NCI-H345 treated with DMSO at 0.1 percent for 48 hours (cell line): ENCODE data around the gene MYL4.
A peak's percentile ranks its signal among the peaks of the same experiment; 100 is the strongest.
"Not testable (repeated sequence)": the region's sequence is repeated elsewhere in the genome, so short reads cannot be mapped to it uniquely, and the experiment has no call there.

Experiments used
- DNase-seq: peaks from one replicate; lab custom pipeline; 2025; ENCODE audit not compliant: unreplicated experiment; lab: John Stamatoyannopoulos, UW

MYL4 gene

DNA sequence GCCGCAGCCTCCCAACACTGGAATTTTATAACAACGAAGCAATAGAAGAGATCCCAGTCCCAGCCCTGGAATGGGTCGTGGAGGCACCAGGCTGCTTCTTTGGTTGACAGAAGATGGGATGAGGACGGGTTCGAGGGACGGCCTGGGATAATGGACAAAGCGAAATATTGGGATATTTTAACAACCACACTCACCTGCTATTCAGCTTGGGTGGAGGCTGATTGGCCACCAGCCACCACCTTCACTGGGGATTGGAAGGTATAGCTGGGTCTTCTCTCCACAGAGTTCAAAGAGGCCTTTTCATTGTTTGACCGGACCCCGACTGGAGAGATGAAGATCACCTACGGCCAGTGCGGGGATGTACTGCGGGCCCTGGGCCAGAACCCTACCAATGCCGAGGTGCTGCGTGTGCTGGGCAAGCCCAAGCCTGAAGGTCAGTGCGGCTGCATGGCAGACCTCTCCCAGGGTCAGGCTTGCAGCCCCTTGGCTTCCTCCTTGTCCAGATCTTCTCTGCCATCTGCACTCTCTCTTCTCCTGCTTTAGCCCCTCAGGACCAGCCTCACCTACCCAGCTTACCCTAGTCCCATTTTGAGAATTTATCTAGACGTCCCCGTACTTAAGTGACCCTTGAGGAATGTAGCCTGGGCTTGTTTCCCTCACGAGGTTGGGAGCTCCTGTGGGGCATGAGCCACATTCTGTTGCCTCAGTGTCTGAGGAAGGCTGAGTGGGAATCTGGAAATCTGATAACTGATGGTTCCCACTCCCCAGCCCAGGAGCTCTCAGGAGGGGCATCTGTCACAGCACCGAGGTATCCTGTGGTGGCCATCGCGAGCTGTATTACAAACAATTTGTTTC lies 10.7 kb downstream of the MYL4 start:
- DNase-seq, result no peak

DNA sequence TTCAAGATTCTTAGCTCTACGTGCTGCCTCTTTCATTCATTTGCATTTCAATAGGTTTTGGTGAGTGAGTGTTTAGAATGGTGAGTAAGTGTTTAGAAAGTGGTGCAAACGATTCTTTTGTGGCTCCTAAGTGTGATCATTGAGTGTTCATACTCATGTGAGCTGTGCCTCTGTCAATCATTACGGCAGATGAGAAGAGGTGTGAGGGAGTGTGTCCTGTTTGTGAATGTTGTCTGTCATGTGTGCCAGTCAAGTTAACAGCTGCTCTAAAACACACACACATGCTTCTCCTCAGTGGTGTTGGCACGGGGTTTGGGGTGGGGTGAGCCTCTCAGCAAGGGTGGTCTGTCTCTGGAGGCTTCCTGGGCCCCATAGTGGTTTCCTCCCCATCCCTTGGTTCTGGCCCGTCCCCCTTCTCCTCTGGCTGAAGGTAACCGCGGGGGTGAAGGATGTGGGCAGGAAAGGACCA lies 11.4 kb downstream of the MYL4 start:
- DNase-seq, result peak; percentile 13

DNA sequence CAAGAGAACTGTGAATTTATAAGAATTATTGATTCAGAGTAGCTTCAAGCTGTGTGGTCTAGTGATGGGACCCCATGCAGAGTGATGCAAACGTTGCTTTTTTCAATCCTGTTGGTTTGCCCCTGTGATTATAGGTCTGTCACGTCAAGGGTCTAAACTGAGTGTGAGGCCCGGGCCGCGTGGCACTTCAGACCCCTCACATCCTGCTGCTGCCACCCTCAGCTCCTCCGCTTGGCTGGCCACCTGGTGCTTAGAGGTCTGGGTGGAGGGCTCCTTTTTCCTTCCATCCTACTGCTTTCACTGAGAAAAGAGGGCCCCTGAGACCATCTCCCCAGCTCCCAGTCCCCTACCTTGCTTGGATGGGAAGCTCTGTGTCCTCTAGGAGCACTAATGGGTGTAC lies 12.0 kb downstream of the MYL4 start:
- DNase-seq, result no peak

DNA sequence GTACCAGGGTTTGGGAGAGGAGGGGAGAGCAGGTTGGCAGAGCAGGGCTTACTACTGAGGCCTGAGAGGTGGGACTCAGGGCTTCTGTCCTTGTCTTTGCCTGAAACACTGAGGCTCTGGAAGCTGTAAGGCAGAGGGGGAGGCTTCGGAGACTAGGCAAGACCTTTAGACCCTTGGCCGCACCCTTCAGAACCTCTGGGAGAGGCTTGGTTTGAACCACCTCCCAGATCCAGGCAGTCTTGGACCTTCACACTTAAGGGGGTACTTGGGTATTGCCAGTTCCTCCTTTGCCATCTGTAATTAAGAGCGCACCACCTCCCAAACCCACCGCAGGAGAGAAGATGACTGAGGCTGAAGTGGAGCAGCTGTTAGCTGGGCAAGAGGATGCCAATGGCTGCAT lies 12.9 kb downstream of the MYL4 start:
- no peak for DNase-seq

DNA sequence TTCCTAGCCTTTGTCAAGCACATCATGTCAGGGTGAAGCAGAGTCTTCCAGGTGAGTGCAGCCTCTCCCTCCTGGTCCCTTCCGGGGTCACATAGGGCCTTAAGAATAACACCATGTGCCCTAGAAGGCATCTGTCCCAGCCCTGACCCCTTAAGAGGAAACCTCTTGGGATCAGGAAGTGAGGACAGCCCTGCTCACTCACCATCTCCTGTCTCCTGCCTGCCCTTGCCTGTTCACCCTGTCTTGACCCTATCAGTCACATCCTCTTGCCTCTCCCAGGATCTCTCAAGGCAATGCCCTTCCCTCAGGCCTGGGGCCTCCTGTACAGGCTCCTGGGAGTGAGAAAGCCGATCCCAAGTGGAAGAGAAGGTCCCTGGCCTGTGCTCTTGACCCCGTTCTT lies 13.9 kb downstream of the MYL4 start:
- DNase-seq, result no peak

DNA sequence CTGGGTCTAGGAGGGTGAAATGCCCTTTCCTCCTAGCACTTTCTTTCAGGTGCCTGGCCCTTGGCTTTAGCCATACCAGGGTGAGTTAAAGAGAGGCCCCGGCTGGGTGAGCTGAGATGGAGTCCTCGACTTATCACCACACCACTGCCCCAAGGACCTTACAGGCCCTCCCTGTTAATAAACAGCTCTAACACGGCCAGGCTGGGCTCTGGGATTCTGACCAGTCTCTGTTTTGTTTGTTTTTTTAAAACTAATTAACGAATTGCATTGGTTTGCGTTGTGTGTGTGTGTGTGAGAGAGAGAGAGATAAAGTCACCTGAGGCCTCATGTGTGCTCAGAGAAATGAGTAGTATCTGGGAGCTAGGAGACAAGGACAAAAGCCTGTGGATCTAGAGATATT lies 14.3 kb downstream of the MYL4 start:
- DNase-seq, result no peak

DNA sequence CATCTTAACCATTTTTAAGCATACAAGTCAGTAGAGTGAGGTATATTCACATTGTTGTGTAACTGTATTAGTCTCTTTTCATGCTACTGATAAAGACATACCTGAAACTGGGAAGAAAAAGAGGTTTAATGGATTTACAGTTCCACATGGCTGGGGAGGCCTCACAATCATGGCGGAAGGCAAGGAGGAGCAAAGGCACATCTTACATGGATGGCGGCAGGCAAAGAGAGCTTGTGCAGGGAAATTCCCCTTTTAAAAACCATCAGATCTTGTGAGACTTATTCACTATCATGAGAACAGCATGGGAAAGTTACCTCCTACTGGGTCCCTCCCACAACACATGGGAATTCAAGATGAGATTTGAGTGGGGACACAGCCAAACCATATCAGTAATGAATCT lies 14.9 kb downstream of the MYL4 start:
- not testable (repeated sequence) for DNase-seq

DNA sequence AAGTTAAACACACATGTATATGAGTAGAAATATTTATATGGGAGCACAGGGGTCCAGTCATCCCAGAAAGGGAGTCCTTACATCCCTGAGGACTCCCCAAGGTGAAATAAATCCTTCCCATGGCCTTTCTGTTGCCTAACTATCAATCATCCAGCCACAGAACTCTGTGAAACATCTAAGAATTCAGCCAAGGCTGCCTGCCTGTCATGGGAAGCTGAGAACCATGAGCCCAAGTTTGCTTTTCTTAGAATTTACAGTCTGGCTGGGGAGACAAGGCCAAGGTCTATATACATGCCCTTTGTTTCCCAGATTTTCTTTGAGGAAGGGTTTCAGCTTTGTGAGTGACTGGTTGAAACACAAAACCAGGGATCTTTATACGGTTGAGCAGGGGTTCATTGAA lies 15.8 kb downstream of the MYL4 start:
- no peak for DNase-seq

DNA sequence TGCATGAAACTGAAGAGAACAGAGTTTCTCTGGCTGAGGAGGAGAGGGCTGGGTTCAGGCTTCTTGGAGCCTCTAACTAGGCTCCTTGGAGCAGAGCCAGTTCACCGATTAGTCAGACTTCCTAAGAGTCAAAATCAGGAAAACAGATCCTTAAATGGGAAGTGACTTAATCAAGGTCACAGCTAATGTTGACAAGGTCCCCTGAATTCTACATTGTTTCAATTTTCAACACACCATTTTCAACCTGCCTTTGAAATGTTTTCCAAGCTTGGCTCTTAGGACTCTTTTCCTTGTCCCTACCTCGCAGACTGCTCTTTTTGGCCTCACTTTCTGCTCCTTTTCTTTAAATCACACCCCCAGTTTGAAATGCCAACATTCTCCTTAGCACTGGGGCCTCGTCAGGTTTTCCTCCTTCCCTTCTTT lies 16.3 kb downstream of the MYL4 start:
- no peak for DNase-seq

DNA sequence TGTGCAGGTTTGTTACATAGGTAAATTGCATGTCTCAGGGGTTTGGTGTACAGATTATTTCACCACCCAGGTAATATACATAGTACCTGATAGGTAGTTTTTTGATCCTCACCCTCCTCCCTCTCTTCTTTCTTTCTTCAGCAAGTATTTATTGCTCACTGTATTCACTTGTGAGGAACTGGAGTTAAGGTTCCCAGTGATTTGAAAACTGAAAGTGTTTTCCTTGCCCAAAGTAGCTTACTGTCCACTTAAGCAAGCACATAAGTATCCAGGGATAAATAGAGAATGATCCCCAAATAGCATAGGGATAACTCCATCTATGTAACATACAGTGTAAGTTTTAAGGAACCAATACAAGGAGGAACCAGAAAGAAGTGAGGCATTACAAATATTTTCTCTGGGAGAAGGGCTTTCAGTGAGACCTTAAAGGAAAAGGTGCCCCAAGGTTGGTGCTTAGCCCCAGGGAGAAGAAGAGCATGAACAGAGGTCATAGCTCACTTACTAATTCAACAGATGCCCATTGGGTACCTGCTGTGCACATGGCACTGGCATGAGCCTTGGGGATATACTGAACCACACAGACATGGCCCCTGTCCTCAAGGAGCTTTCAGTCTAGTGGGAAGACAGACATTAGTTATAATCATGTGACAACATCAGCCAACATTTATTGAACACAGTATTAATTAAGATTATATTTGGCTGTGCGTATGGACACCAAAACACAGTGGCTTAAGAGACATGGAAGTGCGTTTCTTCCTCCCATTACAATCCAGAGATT lies 17.0 kb downstream of the MYL4 start:
- DNase-seq, result no peak

DNA sequence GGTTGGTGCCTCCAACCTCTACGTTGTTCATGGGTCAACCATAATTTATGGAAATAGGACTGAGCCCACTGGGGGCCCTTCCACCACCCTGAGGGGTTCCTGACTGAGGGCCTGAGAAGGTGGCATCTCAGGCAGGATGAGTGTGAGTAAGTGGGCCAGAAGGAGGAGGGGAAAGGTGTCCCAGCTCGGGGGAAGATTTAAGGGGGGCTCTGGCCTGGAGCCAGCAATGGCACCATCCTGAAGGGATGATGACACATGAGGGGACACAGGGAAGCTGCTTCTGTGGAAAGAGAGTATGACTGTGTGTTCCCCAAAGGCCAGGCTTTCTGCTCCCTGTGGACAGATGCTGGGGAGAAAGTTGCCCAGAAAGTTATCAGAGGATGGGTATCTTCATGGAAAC lies 18.7 kb downstream of the MYL4 start:
- no peak for DNase-seq

DNA sequence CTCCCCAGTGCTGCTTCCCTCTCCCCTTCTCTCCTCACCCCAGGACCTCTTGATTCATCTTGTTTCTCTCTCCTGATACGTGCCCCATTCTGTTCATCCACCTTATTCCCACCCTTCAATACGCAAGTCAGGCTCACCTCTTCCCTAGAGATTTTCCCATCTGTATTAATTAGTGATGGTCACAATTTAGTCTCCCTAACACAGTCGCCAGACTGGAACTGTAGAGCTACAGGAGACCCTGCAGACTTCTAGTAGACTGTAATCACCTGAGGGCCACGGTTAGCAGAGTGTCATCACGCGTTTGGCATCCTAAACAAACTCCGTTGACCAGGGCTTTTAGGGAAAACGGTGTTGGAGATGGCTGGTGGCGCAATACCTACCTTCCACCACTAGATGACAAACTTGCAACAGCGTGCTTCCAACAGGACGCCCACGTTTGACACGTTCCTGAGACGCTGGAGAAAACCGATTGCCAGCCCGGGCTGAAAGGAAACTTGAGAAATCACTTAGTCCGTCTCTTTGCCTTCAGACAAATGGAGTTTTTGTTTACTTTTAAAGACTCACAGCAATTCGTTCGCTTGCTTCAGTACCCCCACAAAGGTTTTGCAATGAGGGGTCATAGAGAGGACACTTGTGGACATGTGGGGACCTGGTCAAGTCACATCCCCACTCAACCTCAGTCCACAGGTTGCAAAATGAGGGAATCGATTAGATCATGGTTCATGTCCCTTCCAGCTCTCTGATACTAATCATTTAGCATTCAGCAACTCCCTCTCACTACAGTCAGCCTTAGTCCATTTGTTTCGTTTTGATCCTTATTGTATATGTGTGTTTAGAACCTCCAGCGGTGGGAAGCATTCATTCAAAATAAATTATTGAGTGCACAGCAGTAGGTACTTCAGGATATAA lies 20.6 kb downstream of the MYL4 start:
- DNase-seq, result peak; percentile 72

DNA sequence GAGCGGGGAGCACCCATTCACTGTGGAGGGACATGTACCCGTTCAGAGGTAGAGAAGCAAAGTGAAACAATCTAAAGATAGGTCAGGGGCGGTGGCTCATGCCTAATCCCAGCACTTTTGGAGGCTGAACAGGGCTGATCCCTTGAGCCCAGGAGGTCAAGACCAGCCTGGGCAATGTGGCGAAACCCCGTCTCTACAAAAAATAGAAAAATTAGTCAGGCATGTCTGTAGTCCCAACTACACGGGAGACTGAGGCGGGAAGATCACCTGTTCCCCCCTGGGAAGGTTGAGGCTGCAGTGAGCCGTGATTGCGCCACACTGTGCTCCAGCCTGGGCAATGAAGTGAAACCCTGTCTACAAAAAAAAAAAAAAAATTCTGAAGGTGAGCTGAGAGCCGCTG lies 21.7 kb downstream of the MYL4 start:
- no peak for DNase-seq

DNA sequence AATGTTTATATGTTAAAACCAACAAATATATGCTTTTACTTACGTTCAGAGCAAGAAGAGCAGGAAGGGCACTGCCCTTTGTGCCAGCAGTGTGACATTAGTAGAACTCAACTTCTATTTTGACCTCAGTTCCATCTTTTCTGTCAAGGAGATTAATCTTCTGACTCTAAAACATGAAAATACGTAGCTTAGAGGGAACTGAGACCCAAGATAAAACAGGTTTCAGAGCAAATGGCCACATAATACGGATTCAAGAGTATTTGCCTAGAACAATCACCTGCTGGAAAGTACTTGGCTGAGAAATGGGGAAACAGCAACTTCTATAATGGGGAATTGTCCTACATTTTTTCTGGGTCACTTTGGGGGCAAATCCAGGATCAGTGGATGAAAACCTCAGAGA lies 22.2 kb downstream of the MYL4 start:
- no peak for DNase-seq

DNA sequence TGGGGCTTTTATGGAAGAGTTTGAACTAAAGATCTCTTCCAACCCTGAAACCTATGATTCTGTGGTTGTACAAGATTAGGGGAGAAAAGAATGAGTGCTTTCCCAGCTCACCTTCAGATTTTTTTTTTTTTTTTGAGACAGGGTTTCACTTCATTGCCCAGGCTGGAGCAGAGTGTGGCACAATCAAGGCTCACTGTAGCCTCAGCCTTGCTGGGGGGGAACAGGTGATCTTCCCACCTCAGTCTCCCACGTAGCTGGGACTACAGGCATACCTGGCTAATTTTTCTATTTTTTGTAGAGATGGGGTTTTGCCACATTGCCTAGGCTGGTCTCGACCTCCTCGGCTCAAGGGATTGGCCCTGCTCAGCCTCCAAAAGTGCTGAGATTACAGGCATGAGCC lies 22.7 kb downstream of the MYL4 start:
- DNase-seq, result no peak

DNA sequence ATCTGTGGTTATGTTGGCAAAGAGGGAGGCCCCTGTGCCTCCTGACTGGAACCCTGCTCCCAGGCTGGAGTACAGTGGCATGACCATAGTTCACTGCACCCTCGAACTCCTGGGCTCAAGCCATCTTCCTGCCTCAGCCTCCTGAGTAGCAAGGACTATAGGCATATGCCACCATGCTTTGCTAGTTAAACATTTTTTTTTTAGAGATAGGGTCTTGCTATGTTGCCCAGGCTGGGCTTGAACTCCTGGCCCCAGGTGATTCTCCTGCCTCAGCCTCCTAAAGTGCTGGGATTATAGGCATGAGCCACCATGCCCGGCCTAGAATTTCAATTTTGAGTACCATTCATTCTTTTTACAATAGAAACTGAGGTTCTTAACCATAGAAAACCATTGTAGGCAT lies 23.3 kb downstream of the MYL4 start:
- no peak for DNase-seq

DNA sequence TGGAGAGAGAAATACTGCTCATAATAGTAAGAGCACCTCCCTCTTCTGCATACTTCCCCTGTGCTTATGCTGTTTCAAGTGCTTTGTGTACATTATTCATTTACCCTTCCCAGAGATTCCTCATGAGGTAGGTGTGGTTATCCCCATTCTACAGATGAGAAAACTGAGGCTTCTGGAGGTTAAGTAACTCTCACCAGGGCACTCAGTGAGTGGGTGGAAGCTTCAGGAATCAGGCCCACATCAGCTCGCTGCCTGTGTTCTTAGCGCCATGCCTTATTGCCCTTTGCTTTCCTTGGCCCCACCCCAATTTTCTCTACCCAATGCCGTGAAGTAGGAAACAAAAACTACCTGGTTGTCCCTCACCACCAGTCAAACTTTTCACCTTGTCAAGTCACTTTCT lies 26.4 kb downstream of the MYL4 start:
- DNase-seq, result no peak

DNA sequence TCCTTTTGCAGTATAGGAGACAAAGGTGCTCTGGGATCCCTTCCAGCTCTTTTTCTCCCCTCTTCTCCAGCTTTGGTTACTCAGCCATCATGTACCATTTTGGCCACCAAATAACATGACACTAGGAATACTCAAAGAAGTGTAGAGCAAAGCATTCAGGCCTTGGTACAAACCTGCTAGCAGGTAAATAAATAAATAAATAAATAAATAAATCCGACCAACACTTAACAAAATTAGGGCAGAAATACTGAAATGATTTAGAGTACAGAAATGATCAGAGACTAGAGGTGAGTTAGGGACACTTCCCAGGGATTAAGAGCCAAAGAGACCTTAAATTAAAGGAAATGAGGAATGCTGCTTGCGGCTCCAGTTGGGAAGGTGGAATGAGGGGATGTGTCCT lies 26.8 kb downstream of the MYL4 start:
- no peak for DNase-seq

DNA sequence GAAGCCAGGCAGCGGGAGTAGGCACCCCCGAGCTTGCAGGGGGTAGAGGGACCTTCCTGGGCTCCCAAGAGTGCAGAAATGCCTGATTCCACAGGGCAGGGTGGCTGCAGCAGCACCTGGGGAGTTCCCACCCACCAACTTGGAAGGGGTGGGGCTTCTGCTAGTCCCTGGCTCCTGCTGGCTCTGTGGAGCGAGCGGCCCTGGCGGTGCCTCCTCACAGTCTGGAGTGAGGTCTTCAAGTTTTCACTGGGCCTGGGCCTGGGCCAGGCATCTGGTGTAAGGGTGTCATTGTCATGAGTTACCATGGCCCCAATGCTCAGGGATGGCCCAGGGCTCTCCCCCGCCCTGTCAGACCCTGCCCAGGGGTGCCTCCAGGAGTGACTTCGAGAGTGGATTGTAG lies 28.7 kb downstream of the MYL4 start:
- DNase-seq, result no peak

DNA sequence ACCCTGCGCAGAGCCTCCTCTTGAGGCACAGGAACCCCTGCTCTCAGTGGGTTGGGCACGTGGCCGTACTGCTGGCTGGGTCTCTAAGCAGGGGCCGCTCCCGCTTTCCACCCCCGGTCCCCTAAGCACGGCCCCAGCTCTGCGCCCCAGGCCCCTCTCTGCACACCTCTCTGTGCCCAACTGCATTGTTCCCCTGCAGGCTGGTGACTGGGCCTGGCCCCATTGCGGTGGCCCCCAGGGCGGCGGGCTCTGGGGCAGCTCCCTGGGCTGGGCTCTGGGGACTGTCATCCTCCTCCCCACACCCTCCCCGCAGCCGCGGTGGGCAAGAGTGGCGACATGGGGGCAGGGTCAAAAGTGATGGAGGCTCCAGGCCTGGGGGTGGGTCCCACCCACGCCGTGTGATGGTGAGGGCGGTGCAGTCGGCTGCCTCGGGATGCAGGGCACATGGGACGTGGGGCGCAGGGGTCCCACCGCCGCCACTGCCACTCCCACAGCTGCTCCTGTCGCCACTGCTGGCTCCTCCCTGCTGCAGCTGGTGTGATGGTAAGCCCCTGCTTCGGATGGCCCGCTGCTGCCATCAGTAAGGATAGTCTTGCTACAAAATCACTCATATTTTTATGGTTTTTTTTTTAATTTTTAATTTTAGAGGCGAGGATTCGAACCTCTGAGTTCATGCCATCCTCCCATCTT lies 29.3 kb downstream of the MYL4 start:
- DNase-seq, result no peak

DNA sequence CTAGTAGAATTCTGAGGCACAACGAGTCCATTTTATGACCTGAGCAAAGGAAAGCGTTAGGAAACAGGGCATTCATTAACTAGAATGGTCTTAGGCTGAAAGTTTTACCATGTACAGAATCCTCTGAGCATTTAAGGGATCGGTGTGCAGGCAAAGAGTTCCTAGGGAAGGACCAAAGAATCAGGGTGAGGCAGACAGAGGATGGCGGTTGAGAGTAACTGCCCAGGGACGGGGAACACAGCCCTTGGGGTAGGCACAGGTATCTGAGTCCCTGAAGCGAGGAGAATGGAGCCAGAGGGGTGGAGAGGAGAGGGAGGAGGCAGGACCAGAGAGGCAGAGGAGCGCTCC lies 30.4 kb downstream of the MYL4 start:
- DNase-seq, result no peak
